H1 (cell line): ENCODE measurements around the gene AFAP1L1. TPM values are rescaled to one million over a fixed set of nuclear protein-coding genes. Genes with fewer than 3 reads are reported as not detected.

ENCODE experiments used
- ASH2L ChIP-seq: fragments of 200-600, 300-600 bp; sonication (generic); IDR thresholded peaks from one replicate; pipeline ENCODE4 v1.7.1; 2017; ENCODE audit warnings: low read length
- CBX8 ChIP-seq: fragments of 300-800, 300-1000 bp; sonication (generic); IDR thresholded peaks from 2 replicates; pipeline ENCODE4 v1.7.1; 2016; ENCODE audit warnings: low read depth, low read length, borderline replicate concordance
- CHD1 ChIP-seq: IDR thresholded peaks from 2 replicates; pipeline ENCODE4 v1.6.1; 2012; ENCODE audit warnings: low read depth, low read length, improper control_type of control experiment
- KDM4A ChIP-seq: IDR thresholded peaks from one replicate; pipeline ENCODE4 v1.7.1; 2012; ENCODE audit warnings: low read depth, mild to moderate bottlenecking, moderate library complexity, low read length, inconsistent platforms; ENCODE audit not compliant: severe bottlenecking
- NANOG ChIP-seq: IDR thresholded peaks from 2 replicates; pipeline ENCODE4 v1.6.1; 2011; ENCODE audit warnings: low read length, low read depth, mild to moderate bottlenecking, inconsistent platforms; ENCODE audit not compliant: insufficient read depth, poor library complexity, severe bottlenecking
- POU5F1 ChIP-seq: IDR thresholded peaks from 2 replicates; pipeline ENCODE4 v1.6.1; 2011; ENCODE audit warnings: low read depth, mild to moderate bottlenecking, low read length, moderate library complexity
- SP1 ChIP-seq: IDR thresholded peaks from 2 replicates; pipeline ENCODE4 v1.6.1; 2011; ENCODE audit warnings: low read depth, low read length
- SP4 ChIP-seq: IDR thresholded peaks from 2 replicates; pipeline ENCODE4 v1.6.1; 2012; ENCODE audit warnings: low read length, inconsistent platforms
- SUZ12 ChIP-seq: fragments of 200-600 bp; sonication (generic); IDR thresholded peaks from 2 replicates; pipeline ENCODE4 v1.6.1; 2012; ENCODE audit warnings: mild to moderate bottlenecking, inconsistent platforms, low read length, moderate library complexity, mixed read lengths
- TAF7 ChIP-seq: optimal IDR thresholded peaks from 2 replicates; pipeline ENCODE3; 2011; ENCODE audit warnings: low read depth, mild to moderate bottlenecking, inconsistent platforms, low read length, moderate library complexity, borderline replicate concordance
- polyA plus RNA-seq, 7 experiments: library from polyadenylated mRNA; depleted of rRNA in 3 of 7; stranded (reverse) in 5 of 7; unstranded in 2 of 7; fragments of >200 nt in 5 of 7; fragments of 200-250 nt in 2 of 7; gene quantifications; 1 replicate in 5 of 7; 2 replicates in 1 of 7; 4 replicates in 1 of 7; pipeline versions ENCODE4 v1.2.1 to v1.2.3, GENCODE V29; 2011 to 2013; ENCODE audit warnings: missing spikeins in 2 of 7, mixed read lengths in 2 of 7
- total RNA-seq: library from RNA; stranded (reverse); fragmentation: NEBNext Ultra II Directional; extraction: Animal tissue kit (Norgen Biotek cat#: 25700); gene quantifications from 2 replicates; pipeline ENCODE4 v1.2.1, GENCODE V29; 2021
- TF ChIP-seq, protein P1 (sequence below): IDR thresholded peaks from 2 replicates; pipeline ENCODE4 v1.6.1; 2011; ENCODE audit warnings: low read length, improper control_type of control experiment
- TF ChIP-seq, protein P2 (sequence below): IDR thresholded peaks from 2 replicates; pipeline ENCODE4 v1.6.1; 2012; ENCODE audit warnings: low read length, inconsistent platforms

AFAP1L1 gene
- total and polyA plus RNA-seq, 2 of the 8 experiments (the other 6 are each of a cell fraction or from before 2014, with no cell fraction given): 0.79 to 4.7 TPM

DNA sequence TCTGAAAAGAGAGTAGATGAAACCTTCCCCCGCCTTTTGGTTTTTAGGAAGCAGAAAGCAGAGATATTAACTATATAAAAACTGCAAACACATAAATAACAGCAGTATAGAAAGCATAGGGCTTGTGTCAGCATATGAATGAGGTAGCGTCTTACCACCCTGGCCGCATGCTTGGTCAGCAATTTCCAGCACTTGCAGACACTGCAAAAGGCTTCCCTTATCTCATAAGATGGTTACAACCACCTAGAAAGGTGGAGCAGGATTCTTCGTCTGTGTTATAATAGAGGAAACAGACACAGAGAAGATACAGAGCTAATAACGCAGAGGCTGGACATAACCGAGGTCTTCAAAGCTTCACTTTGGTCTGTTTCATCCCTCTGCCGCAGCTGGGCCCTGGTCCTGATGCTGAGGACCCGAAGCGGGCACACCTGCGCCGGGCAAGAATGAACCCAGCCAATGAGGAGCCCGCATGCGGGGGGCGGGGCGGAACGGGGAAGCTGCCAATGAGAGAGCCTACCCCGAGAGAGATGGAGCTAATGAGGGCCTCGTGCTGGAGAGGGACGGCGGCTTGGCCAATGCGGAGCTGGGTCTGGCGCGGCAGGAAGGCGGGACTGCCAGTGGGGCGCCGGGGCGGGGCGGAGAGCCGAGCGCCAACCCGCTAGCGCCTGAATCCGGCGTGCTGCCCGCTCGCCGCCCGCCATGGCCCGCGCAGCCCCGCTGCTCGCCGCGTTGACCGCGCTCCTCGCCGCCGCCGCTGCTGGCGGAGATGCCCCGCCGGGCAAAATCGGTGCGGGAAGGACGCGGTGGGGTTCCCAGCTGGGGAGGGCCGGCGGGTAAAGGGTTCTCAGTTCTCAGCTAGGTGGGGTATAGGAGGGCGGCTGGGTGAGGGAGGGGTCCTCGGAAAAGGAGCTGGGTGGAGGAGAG lies 86.0 kb downstream of the AFAP1L1 start, which contains the start of gene PCYOX1L (continued):
- TF ChIP-seq, protein P1, sequence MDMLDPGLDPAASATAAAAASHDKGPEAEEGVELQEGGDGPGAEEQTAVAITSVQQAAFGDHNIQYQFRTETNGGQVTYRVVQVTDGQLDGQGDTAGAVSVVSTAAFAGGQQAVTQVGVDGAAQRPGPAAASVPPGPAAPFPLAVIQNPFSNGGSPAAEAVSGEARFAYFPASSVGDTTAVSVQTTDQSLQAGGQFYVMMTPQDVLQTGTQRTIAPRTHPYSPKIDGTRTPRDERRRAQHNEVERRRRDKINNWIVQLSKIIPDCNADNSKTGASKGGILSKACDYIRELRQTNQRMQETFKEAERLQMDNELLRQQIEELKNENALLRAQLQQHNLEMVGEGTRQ: no peak
- TF ChIP-seq SUZ12 (no peak), SP4 (0 out of 2 replicates have a peak, but pooled peaks have one; percentile 31), CHD1 (no peak), ASH2L (no peak), POU5F1 (no peak), CBX8 (no peak), TAF7 (no peak), NANOG (no peak), SP1 (peak; percentile 94), KDM4A (peak; percentile 100)
- TF ChIP-seq, protein P2, sequence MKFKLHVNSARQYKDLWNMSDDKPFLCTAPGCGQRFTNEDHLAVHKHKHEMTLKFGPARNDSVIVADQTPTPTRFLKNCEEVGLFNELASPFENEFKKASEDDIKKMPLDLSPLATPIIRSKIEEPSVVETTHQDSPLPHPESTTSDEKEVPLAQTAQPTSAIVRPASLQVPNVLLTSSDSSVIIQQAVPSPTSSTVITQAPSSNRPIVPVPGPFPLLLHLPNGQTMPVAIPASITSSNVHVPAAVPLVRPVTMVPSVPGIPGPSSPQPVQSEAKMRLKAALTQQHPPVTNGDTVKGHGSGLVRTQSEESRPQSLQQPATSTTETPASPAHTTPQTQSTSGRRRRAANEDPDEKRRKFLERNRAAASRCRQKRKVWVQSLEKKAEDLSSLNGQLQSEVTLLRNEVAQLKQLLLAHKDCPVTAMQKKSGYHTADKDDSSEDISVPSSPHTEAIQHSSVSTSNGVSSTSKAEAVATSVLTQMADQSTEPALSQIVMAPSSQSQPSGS: no peak
- TF ChIP-seq, all 59 proteins: peak for 19
